ENCODE results near the gene TSPAN18.

GRCh38 chr11:44911029-44911814, 184.5 kb downstream of the TSPAN18 start:
- TF ChIP-seq ZNF580 (tag by site-specific recombination; IDR thresholded peaks at IDR 0.05), result no peak
- TF ChIP-seq ZNF664 (tag by site-specific recombination; IDR thresholded peaks at IDR 0.05), result no peak
